ENCODE measurements around the gene MUSK. TPM values are rescaled to one million over a fixed set of nuclear protein-coding genes. Genes with fewer than 3 reads are reported as not detected.
"Not testable (repeated sequence)": the region's sequence is repeated elsewhere in the genome, so short reads cannot be mapped to it uniquely, and the experiment has no call there.

MUSK gene
- total and polyA plus RNA-seq, 2 of the 8 experiments (the other 6 are each of a cell fraction or from before 2014, with no cell fraction given) = not detected

DNA sequence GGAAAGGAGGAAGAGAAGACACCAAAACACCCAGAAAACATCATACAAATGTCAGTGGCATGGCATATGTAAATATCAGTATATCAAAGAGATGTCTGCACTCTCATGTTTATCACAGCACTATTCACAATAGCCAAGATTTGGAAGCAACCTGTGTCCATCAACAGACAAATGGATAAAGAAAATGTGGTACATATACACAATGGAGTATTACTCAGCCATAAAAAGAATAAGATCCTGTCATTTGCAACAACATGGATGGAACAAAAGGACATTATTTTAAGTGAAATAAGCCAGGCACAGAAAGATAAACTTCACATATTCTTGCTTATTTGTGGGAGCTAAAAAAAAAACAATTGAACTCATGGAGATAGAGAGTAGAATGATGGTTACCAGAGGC, 156.5 kb downstream of the MUSK start:
- H3K79me1 ChIP-seq (ENCODE audit: low read depth, low read length); DNase-seq (ENCODE audit: low read depth in 1 of 2, low spot score in 2 of 2); H3K27me3 ChIP-seq (replicated peaks in 1 of 4; ENCODE audit: control insufficient read depth in 3 of 4, extremely low read depth in 1 of 4, insufficient read depth in 3 of 4, low read length in 3 of 4); H3K36me3 ChIP-seq (ENCODE audit: control insufficient read depth in 2 of 4, insufficient read depth in 4 of 4, low read length in 3 of 4); H3K23ac ChIP-seq (ENCODE audit: insufficient read length); H4K5ac ChIP-seq (ENCODE audit: insufficient read length, low read depth, low read length); H4K91ac ChIP-seq (replicated peaks; ENCODE audit: insufficient read length, low read length); POLR2A ChIA-PET (ENCODE audit: partially characterized antibody); FAIRE-seq; H3K4me3 ChIP-seq (ENCODE audit: extremely low read depth in 1 of 4, insufficient read depth in 2 of 4, low read depth in 3 of 4, low read length in 4 of 4); H3K79me2 ChIP-seq (ENCODE audit: control insufficient read depth in 1 of 2, insufficient read depth in 2 of 2, low read length in 2 of 2); H3K27ac ChIP-seq (ENCODE audit: low read depth, low read length); H4K20me1 ChIP-seq (replicated peaks in 1 of 2; ENCODE audit: control insufficient read depth in 1 of 2, insufficient read depth in 2 of 2, low read length in 2 of 2); H2BK12ac ChIP-seq (ENCODE audit: low read depth, low read length); H3K9ac ChIP-seq (replicated peaks in 1 of 4; ENCODE audit: extremely low read depth in 1 of 4, low read depth in 3 of 4, low read length in 3 of 4); H3K18ac ChIP-seq (ENCODE audit: extremely low read depth, low read length); H3K14ac ChIP-seq (ENCODE audit: insufficient read length); H3K23me2 ChIP-seq (ENCODE audit: low read depth, low read length); H2AK5ac ChIP-seq (ENCODE audit: low read depth, low read length); H4K8ac ChIP-seq (ENCODE audit: extremely low read depth, insufficient read depth, low read length); H3K4ac ChIP-seq (replicated peaks; ENCODE audit: insufficient read length, low read depth, low read length); H3K4me2 ChIP-seq (ENCODE audit: insufficient read depth in 1 of 2, low read depth in 2 of 2, low read length in 2 of 2); H3K9me3 ChIP-seq (ENCODE audit: insufficient read depth in 2 of 2, low read depth in 1 of 2, low read length in 1 of 2); H2BK15ac ChIP-seq (ENCODE audit: low read length); H2BK20ac ChIP-seq (ENCODE audit: low read length); H2BK5ac ChIP-seq (ENCODE audit: low read depth, low read length); H2AFZ ChIP-seq (ENCODE audit: low read length); H3K4me1 ChIP-seq (replicated peaks in 1 of 4; ENCODE audit: control insufficient read depth in 3 of 4, insufficient read depth in 4 of 4, low read length in 3 of 4); H2BK120ac ChIP-seq (replicated peaks; ENCODE audit: low read depth, low read length); H3K56ac ChIP-seq (replicated peaks; ENCODE audit: insufficient read length, low read depth, low read length): not testable (repeated sequence)
- CTCF ChIA-PET (ENCODE audit: partially characterized antibody) = interaction anchor here (1.6 kb wide), 1 partner anchor 52 kb away, joined by 3 read pairs; no protein-coding TSS in a partner anchor
